Gastroesophageal sphincter (tissue), 4 donors: ENCODE results near the gene HECW1. TPM values are rescaled to one million over a fixed set of nuclear protein-coding genes. Genes with fewer than 3 reads are reported as not detected.

ENCODE experiments used
- ATAC-seq: fragments of 150-250 bp; one replicate; pipeline ENCODE4 v1.9.1; 2016; ENCODE audit warnings: mild to moderate bottlenecking, moderate library complexity
- H3K27ac ChIP-seq, 4 donors: fragments of 200-600 bp; sonication (generic) in 3 of 4; 1 replicate in 3 of 4; 2 replicates in 1 of 4; pipeline ENCODE4 v1.5.1; 2016 to 2019
- H3K27me3 ChIP-seq: fragments of 200-600 bp; sonication (generic); one replicate; pipeline ENCODE4 v1.5.1; 2019
- H3K36me3 ChIP-seq, 2 donors: fragments of 200-600 bp; sonication (generic); one replicate each; pipeline ENCODE4 v1.5.1; 2019; ENCODE audit warnings: control low read depth in 1 of 2
- H3K4me1 ChIP-seq, 3 donors: fragments of 200-600 bp; sonication (generic); 1 replicate in 2 of 3; 2 replicates in 1 of 3; pipeline ENCODE4 v1.5.1; 2016 to 2019; ENCODE audit warnings: control low read depth in 2 of 3
- H3K4me3 ChIP-seq, 2 donors: fragments of 200-600 bp; sonication (generic); one replicate each; pipeline ENCODE4 v1.5.1; 2019; ENCODE audit warnings: mild to moderate bottlenecking in 1 of 2, moderate library complexity in 1 of 2
- H3K9me3 ChIP-seq, 3 donors: fragments of 200-600 bp; sonication (generic); one replicate each; pipeline ENCODE4 v1.5.1; 2017 to 2019; ENCODE audit warnings: control low read depth in 2 of 3
- CTCF ChIP-seq, 4 experiments: fragments of 200-600 bp in 2 of 4; fragments of 450-650 bp in 2 of 4; sonication (generic) in 1 of 4; IDR thresholded peaks; one replicate each; pipeline ENCODE4 v1.5.1; 2017 to 2019; ENCODE audit warnings: antibody characterized with exemption in 4 of 4, mild to moderate bottlenecking in 2 of 4, moderate library complexity in 2 of 4
- EP300 ChIP-seq: sonication (generic); formaldehyde crosslinking; IDR thresholded peaks from one replicate; pipeline ENCODE4 v1.6.1; 2017; ENCODE audit warnings: antibody characterized with exemption, mild to moderate bottlenecking
- POLR2A ChIP-seq, 2 donors: fragments of 450-650 bp; IDR thresholded peaks; one replicate each; pipeline ENCODE4 v1.6.1; 2017; ENCODE audit warnings: antibody characterized with exemption in 2 of 2, mild to moderate bottlenecking in 2 of 2, moderate library complexity in 1 of 2
- POLR2AphosphoS5 ChIP-seq: sonication (generic); formaldehyde crosslinking; IDR thresholded peaks from one replicate; pipeline ENCODE4 v1.6.1; 2017; ENCODE audit warnings: antibody characterized with exemption
- WGBS, 2 donors: methylation state at CpG; one replicate each; pipeline ENCODE4 v1.1.5; 2018; ENCODE audit warnings: low coverage in 1 of 2; 5-methylcytosine and 5-hydroxymethylcytosine counted together
- total RNA-seq, 4 donors: library from RNA; depleted of rRNA; stranded (reverse); fragments of >200 nt; gene quantifications; one replicate each; pipeline ENCODE4 v1.1.0, GENCODE V29; 2016

HECW1 gene
- total RNA-seq, 4 donors from 2014 or later, result 0.04 to 0.31 (median 0.13) TPM; not detected in 1

GRCh38 chr7:43379210-43379609, 266.8 kb downstream of the HECW1 start:
- Histone ChIP-seq H3K27me3 (no peaks in the 10 kb centered on the region), H3K27ac (no peak overlapping the region), H3K36me3 (no peaks in the 10 kb centered on the region), H3K9me3 (peaks cover 0 to 11% (median 0%) of the 10 kb centered on the region in 3 donors), H3K4me3 (no peak overlapping the region), H3K4me1 (no peaks in the 10 kb centered on the region)
- WGBS, 2 donors, result 64 to 67% methylated on average over 2 of the region's 2 CpGs
- ATAC-seq, result no peak
- no peak for TF ChIP-seq POLR2A (IDR thresholded peaks at IDR 0.05)
- no peak for TF ChIP-seq EP300
- no peak for TF ChIP-seq CTCF (IDR thresholded peaks at IDR 0.05)
- TF ChIP-seq POLR2AphosphoS5, result no peak

GRCh38 chr7:43384616-43385308, 272.3 kb downstream of the HECW1 start:
- 41 to 57% methylated on average over 8 of the region's 8 CpGs for WGBS, 2 donors
- no peaks in the 10 kb centered on the region for H3K27me3 ChIP-seq
- no peak for ATAC-seq
- H3K9me3 ChIP-seq, result peaks cover 0 to 11% (median 0%) of the 10 kb centered on the region in 3 donors
- no peaks in the 10 kb centered on the region for H3K36me3 ChIP-seq
- no peak overlapping the region for H3K27ac ChIP-seq
- TF ChIP-seq POLR2A (IDR thresholded peaks at IDR 0.05) (no peak), EP300 (no peak), CTCF (IDR thresholded peaks at IDR 0.05) (no peak), POLR2AphosphoS5 (no peak)
- H3K4me1 ChIP-seq, result no peaks in the 10 kb centered on the region
- H3K4me3 ChIP-seq, result no peak overlapping the region

GRCh38 chr7:43385309-43385680, 272.8 kb downstream of the HECW1 start:
- no peak for ATAC-seq

GRCh38 chr7:43385856-43386255, 273.4 kb downstream of the HECW1 start:
- TF ChIP-seq POLR2AphosphoS5 (no peak), EP300 (no peak), CTCF (IDR thresholded peaks at IDR 0.05) (no peak), POLR2A (IDR thresholded peaks at IDR 0.05) (no peak)
- H3K9me3 ChIP-seq, result peaks cover 0 to 5% (median 0%) of the 10 kb centered on the region in 3 donors
- no peaks in the 10 kb centered on the region for H3K27me3 ChIP-seq
- no peak for ATAC-seq
- 80% methylated on average over 2 of the region's 2 CpGs; no CpG with 5 or more reads in 1 of the 2 donors for WGBS, 2 donors
- no peak overlapping the region for H3K27ac ChIP-seq
- H3K4me3 ChIP-seq, result no peak overlapping the region
- H3K36me3 ChIP-seq, result no peaks in the 10 kb centered on the region
- H3K4me1 ChIP-seq, result no peaks in the 10 kb centered on the region

More at GRCh38 chr7:43385309-43385680, 272.8 kb downstream of the HECW1 start:
- no CpG with 5 or more reads among the region's 2 CpGs for WGBS, 2 donors
- no peaks in the 10 kb centered on the region for H3K27me3 ChIP-seq
- no peak overlapping the region for H3K4me3 ChIP-seq
- H3K4me1 ChIP-seq, result no peaks in the 10 kb centered on the region
- H3K27ac ChIP-seq, result no peak overlapping the region
- TF ChIP-seq EP300 (no peak), POLR2A (IDR thresholded peaks at IDR 0.05) (no peak), CTCF (IDR thresholded peaks at IDR 0.05) (no peak), POLR2AphosphoS5 (no peak)
- peaks cover 0 to 11% (median 0%) of the 10 kb centered on the region in 3 donors for H3K9me3 ChIP-seq
- H3K36me3 ChIP-seq, result no peaks in the 10 kb centered on the region

- no peak overlapping the region for H3K4me3 ChIP-seq
- 64 to 70% methylated on average over 2 to 3 of the region's 3 CpGs for WGBS, 2 donors
- H3K9me3 ChIP-seq, result no peaks in the 10 kb centered on the region
- H3K27me3 ChIP-seq, result no peaks in the 10 kb centered on the region
- no peaks in the 10 kb centered on the region for H3K36me3 ChIP-seq
- TF ChIP-seq POLR2AphosphoS5, result no peak
- ATAC-seq, result no peak
- no peaks in the 10 kb centered on the region for H3K4me1 ChIP-seq
- H3K27ac ChIP-seq, result no peak overlapping the region
These were observed 275.5 kb downstream of the HECW1 start for GRCh38 chr7:43387932-43388331.
